SU-DHL-6 (cell line): ENCODE results near the gene TIMP2.

ENCODE experiments used
- H2AFZ ChIP-seq: fragments of 200-600 bp; sonication (generic); 2 replicates; pipeline ENCODE4 v1.6.1; 2014; ENCODE audit warnings: low read depth, mild to moderate bottlenecking, moderate library complexity, mixed read lengths, antibody characterized with exemption, low read length; ENCODE audit not compliant: severe bottlenecking
- H3F3A ChIP-seq: fragments of 200-600 bp; shearing (Covaris generic); 2 replicates; pipeline ENCODE4 v1.6.0; 2016; ENCODE audit warnings: antibody characterized with exemption, mild to moderate bottlenecking; ENCODE audit not compliant: insufficient read depth
- H3K27ac ChIP-seq: fragments of 200-600 bp; sonication (generic); 2 replicates; pipeline ENCODE4 v1.5.1; 2016; ENCODE audit warnings: low read depth, mild to moderate bottlenecking, low read length, moderate library complexity, mixed read lengths
- H3K27me3 ChIP-seq: fragments of 200-600 bp; sonication (generic), shearing (Covaris generic); 2 replicates; pipeline ENCODE4 v1.6.0; 2014; ENCODE audit warnings: mild to moderate bottlenecking, low read length
- H3K36me3 ChIP-seq: fragments of 200-600 bp; sonication (generic); 2 replicates; pipeline ENCODE4 v1.6.1; 2014; ENCODE audit warnings: mild to moderate bottlenecking, low read length, mixed read lengths
- H3K4me2 ChIP-seq: fragments of 300-600, 200-600 bp; shearing (Covaris generic), sonication (generic); 2 replicates; pipeline ENCODE4 v1.6.0; 2014; ENCODE audit warnings: low read length, low read depth, mild to moderate bottlenecking; ENCODE audit not compliant: poor library complexity, severe bottlenecking
- H3K4me3 ChIP-seq: fragments of 200-600 bp; sonication (generic); 2 replicates; pipeline ENCODE4 v1.5.1; 2014; ENCODE audit warnings: antibody characterized with exemption, low read length, mild to moderate bottlenecking, mixed read lengths; ENCODE audit not compliant: insufficient read depth, poor library complexity, severe bottlenecking
- H3K79me2 ChIP-seq: fragments of 200-600 bp; sonication (generic); 2 replicates; pipeline ENCODE4 v1.6.1; 2014; ENCODE audit warnings: mild to moderate bottlenecking, low read length, moderate library complexity; ENCODE audit not compliant: insufficient read depth
- H3K9ac ChIP-seq: fragments of 200-600 bp; sonication (generic); 2 replicates; pipeline ENCODE4 v1.7.0; 2014; ENCODE audit warnings: mild to moderate bottlenecking, low read length
- H3K9me2 ChIP-seq: fragments of 200-600 bp; sonication (generic); replicated peaks from 2 replicates; pipeline ENCODE4 v1.6.1; 2014; ENCODE audit warnings: low read length; ENCODE audit not compliant: insufficient read depth
- H3K9me3 ChIP-seq: fragments of 200-600 bp; sonication (generic); 2 replicates; pipeline ENCODE4 v1.6.1; 2014; ENCODE audit warnings: low read length, mixed read lengths; ENCODE audit not compliant: insufficient read depth
- H4K20me1 ChIP-seq: fragments of 200-600 bp; sonication (generic); 2 replicates; pipeline ENCODE4 v1.6.1; 2014; ENCODE audit warnings: low read depth, mild to moderate bottlenecking, antibody characterized with exemption, low read length, moderate library complexity, mixed read lengths
- CTCF ChIP-seq: fragments of 200-600 bp; sonication (generic); IDR thresholded peaks from one replicate; pipeline ENCODE4 v1.5.1; 2017; ENCODE audit warnings: antibody characterized with exemption, mild to moderate bottlenecking, low read length, moderate library complexity; ENCODE audit not compliant: insufficient read depth, poor library complexity, severe bottlenecking
- EZH2phosphoT487 ChIP-seq: fragments of 200-600 bp; sonication (generic), shearing (Covaris generic); conservative IDR thresholded peaks from 2 replicates; pipeline ENCODE4 v1.6.1; 2018; ENCODE audit warnings: mild to moderate bottlenecking, antibody characterized with exemption, low read length, moderate library complexity, mixed read lengths

The TIMP2 gene

DNA sequence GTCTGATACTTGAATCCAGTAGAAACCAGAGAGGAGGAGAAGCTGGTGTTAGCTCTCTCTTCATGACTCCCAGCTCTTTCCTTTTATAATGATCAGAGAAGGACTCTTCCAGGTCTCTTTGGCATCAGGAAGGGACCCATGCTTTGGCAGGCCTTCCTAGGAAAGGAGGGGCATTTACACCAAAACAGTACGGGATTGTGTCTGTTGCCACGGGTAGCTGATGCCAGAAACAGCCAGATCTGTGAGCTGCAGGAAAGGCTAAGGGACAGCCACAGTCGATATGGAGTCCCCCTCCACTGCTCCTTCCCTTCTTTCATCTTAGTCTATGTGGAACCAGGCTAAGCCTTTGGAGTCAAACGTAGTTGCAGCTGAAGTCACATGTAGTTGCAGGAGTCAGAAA is 31.5 kb downstream of the TIMP2 start:
- Histone ChIP-seq H4K20me1 (no peaks in the 10 kb centered on the region), H3F3A (no peaks in the 10 kb centered on the region)

GRCh38 chr17:78892936-78893379 is 32.2 kb downstream of the TIMP2 start:
- Histone ChIP-seq H3F3A (no peaks in the 10 kb centered on the region), H4K20me1 (no peaks in the 10 kb centered on the region), H3K4me3 (no peak overlapping the region), H3K79me2 (no peaks in the 10 kb centered on the region), H3K9me2 (no peaks in the 10 kb centered on the region), H3K9me3 (no peaks in the 10 kb centered on the region), H3K27me3 (no peaks in the 10 kb centered on the region), H3K36me3 (no peaks in the 10 kb centered on the region), H3K9ac (no peak overlapping the region), H3K27ac (no peak overlapping the region), H3K4me2 (no peak overlapping the region), H2AFZ (no peak overlapping the region)
- TF ChIP-seq CTCF (no peak), EZH2phosphoT487 (no peak)

More for the DNA sequence above, 31.5 kb downstream of the TIMP2 start:
- Histone ChIP-seq H2AFZ (no peak overlapping the region), H3K36me3 (no peaks in the 10 kb centered on the region), H3K27me3 (no peaks in the 10 kb centered on the region), H3K9ac (no peak overlapping the region), H3K4me3 (no peak overlapping the region), H3K9me2 (no peaks in the 10 kb centered on the region), H3K79me2 (no peaks in the 10 kb centered on the region), H3K9me3 (no peaks in the 10 kb centered on the region), H3K27ac (no peak overlapping the region), H3K4me2 (no peak overlapping the region)
- TF ChIP-seq CTCF (no peak), EZH2phosphoT487 (no peak)

GRCh38 chr17:78892520-78892919 is 32.7 kb downstream of the TIMP2 start:
- Histone ChIP-seq H3K4me2 (no peak overlapping the region), H3K36me3 (no peaks in the 10 kb centered on the region), H3K27ac (no peak overlapping the region), H3K9me2 (no peaks in the 10 kb centered on the region), H4K20me1 (no peaks in the 10 kb centered on the region), H2AFZ (no peak overlapping the region), H3K4me3 (no peak overlapping the region), H3K79me2 (no peaks in the 10 kb centered on the region), H3K9ac (no peak overlapping the region), H3F3A (no peaks in the 10 kb centered on the region), H3K9me3 (no peaks in the 10 kb centered on the region), H3K27me3 (no peaks in the 10 kb centered on the region)
- no peak for TF ChIP-seq CTCF
- TF ChIP-seq EZH2phosphoT487, result no peak
